ENCODE measurements around the gene TRIM25.
A peak's percentile ranks its signal among the peaks of the same experiment; 100 is the strongest.

TRIM25 gene

GRCh38 chr17:56867948-56868376 is 45.9 kb downstream of the TRIM25 start:
- DNase-seq (ENCODE audit: insufficient read length, low spot score): no peak
- no peak for FAIRE-seq
- no peak for TF ChIP-seq CTCF (IDR thresholded peaks at IDR 0.05; ENCODE audit: insufficient read depth, missing control alignments)

- FAIRE-seq: no peak
Measured at GRCh38 chr17:56866496-56866895, 47.4 kb downstream of the TRIM25 start.

DNA sequence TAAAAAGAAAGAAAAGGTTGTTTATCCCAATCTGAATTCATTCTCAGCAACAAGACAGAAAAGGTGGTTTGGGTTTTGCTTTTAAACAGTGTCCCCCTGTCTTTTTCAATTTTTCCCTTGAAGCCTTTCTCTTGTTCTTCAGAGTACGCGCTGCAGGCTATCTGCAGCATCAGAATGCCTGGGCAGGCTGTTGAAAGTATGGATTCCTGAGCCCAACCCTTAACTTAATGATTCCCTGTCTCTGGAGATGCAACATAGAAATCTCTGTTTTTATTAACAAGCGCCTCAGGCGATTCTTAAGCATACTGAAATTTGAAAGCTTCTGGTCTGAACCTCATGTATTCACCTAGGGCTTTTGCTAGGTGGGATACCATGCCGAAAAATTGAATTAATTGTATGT is 47.8 kb downstream of the TRIM25 start:
- no peak for TF ChIP-seq CTCF (IDR thresholded peaks at IDR 0.05; ENCODE audit: insufficient read depth, missing control alignments)
- DNase-seq (ENCODE audit: insufficient read length, low spot score): no peak
- no peak for FAIRE-seq

More at GRCh38 chr17:56866496-56866895, 47.4 kb downstream of the TRIM25 start:
- TF ChIP-seq CTCF (IDR thresholded peaks at IDR 0.05; ENCODE audit: insufficient read depth, missing control alignments): peak; percentile 52
- DNase-seq (ENCODE audit: insufficient read length, low spot score): no peak

DNA sequence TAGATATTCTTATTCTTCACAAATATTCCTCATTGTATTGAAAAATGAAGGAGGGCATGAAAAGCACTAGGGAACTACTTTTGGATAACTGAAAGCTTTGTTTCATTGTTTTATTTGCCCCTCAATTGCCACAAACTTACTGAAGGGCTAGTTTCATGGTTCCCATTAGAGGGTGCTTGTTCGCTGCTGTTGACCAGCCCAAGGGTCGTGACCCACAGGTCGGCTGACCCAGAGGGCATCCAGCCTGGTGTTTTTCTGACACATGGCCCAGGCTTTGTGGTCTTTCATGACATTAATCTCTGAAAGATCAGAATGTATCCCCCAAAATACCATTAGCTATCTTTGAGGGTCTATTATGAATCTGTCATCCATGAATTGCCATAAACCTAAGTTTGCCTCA is 49.9 kb downstream of the TRIM25 start:
- DNase-seq (ENCODE audit: insufficient read length, low spot score) (no peak), FAIRE-seq (no peak)
- TF ChIP-seq CTCF (IDR thresholded peaks at IDR 0.05; ENCODE audit: insufficient read depth, missing control alignments): no peak

GRCh38 chr17:56861899-56862298 is 52.0 kb downstream of the TRIM25 start:
- no peak for TF ChIP-seq CTCF (IDR thresholded peaks at IDR 0.05; ENCODE audit: insufficient read depth, missing control alignments)
- no peak for FAIRE-seq

GRCh38 chr17:56851008-56851407 is 62.8 kb downstream of the TRIM25 start:
- FAIRE-seq: no peak
- TF ChIP-seq CTCF (IDR thresholded peaks at IDR 0.05; ENCODE audit: insufficient read depth, missing control alignments): no peak
- DNase-seq (ENCODE audit: insufficient read length, low spot score): no peak

More at GRCh38 chr17:56861899-56862298, 52.0 kb downstream of the TRIM25 start:
- DNase-seq (ENCODE audit: insufficient read length, low spot score): no peak

DNA sequence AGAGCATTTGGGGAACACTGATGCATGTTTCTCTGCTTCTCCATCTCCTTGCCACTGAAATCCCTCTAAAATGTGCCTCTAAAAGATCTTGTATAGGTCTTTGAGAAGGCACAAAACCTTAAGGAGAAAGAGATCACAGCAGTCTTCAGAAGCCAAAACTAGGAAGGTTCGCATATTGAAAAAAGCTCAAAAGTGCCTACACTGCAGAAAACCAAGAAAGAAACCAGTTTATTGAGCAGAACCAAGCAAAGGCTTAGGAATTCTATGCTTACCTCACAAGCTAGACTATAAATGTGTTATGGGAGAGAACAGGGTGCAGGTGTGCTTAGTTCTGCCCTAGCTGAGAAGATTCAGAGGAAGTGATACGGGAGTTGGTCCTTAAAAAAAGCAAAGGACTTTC is 63.3 kb downstream of the TRIM25 start:
- DNase-seq (ENCODE audit: insufficient read length, low spot score) (no peak), FAIRE-seq (no peak)
- TF ChIP-seq CTCF (IDR thresholded peaks at IDR 0.05; ENCODE audit: insufficient read depth, missing control alignments): no peak

Measured in D721Med (cell line).